Dendritic cell treated with granulocyte-macrophage colony-stimulating factor and Interleukin-4, amounts not matched to agents 40 ng/mL and 50 ng/mL, for 4 days (primary cell): ENCODE data around the gene SOD1.
"Not testable (repeated sequence)": the region's sequence is repeated elsewhere in the genome, so short reads cannot be mapped to it uniquely, and the experiment has no call there.

Experiments
- H3K27ac Mint-ChIP-seq: one replicate; pipeline ENCODE4 v1.8.0; 2022; ENCODE audit warnings: mild to moderate bottlenecking, mixed read lengths
- H3K27me3 Mint-ChIP-seq: one replicate; pipeline ENCODE4 v1.8.0; 2022; ENCODE audit warnings: mild to moderate bottlenecking, mixed read lengths
- H3K36me3 Mint-ChIP-seq: one replicate; pipeline ENCODE4 v1.8.0; 2022; ENCODE audit warnings: low read depth, mixed read lengths
- H3K4me1 Mint-ChIP-seq: one replicate; pipeline ENCODE4 v1.8.0; 2022; ENCODE audit warnings: low read depth, mixed read lengths
- H3K4me3 Mint-ChIP-seq: one replicate; pipeline ENCODE4 v1.8.0; 2022; ENCODE audit warnings: mild to moderate bottlenecking, moderate library complexity, mixed read lengths
- H3K9me3 Mint-ChIP-seq: one replicate; pipeline ENCODE4 v1.8.0; 2022; ENCODE audit warnings: mixed read lengths
- intact Hi-C: fragments of 100-400 bp; cut with micrococcal nuclease; formaldehyde crosslinking; loops from one replicate; pipeline ENCODE4 v1.15.0; 2022

Gene SOD1

DNA sequence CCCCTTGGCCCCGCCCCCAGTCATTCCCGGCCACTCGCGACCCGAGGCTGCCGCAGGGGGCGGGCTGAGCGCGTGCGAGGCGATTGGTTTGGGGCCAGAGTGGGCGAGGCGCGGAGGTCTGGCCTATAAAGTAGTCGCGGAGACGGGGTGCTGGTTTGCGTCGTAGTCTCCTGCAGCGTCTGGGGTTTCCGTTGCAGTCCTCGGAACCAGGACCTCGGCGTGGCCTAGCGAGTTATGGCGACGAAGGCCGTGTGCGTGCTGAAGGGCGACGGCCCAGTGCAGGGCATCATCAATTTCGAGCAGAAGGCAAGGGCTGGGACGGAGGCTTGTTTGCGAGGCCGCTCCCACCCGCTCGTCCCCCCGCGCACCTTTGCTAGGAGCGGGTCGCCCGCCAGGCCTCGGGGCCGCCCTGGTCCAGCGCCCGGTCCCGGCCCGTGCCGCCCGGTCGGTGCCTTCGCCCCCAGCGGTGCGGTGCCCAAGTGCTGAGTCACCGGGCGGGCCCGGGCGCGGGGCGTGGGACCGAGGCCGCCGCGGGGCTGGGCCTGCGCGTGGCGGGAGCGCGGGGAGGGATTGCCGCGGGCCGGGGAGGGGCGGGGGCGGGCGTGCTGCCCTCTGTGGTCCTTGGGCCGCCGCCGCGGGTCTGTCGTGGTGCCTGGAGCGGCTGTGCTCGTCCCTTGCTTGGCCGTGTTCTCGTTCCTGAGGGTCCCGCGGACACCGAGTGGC, at the start of gene SOD1:
TSS of gene SOD1 (plus strand) at position 158 of the 723 bp plus-strand sequence. CDS start at position 235, 77 bp downstream.
- H3K4me1 Mint-ChIP-seq = peaks cover 37% of the 10 kb centered on the region
- peak within 1 kb of the TSS; percentile 89 for H3K27ac Mint-ChIP-seq
- no peaks in the 10 kb centered on the region for H3K9me3 Mint-ChIP-seq
- peaks cover 8% of the 10 kb centered on the region for H3K27me3 Mint-ChIP-seq
- intact Hi-C loops = loop anchor here (1.0 kb wide), 1 partner anchor 73 kb away; the partner anchor contains the start of gene SCAF4
- H3K36me3 Mint-ChIP-seq = peaks cover 44% of the 10 kb centered on the region
- peak within 1 kb of the TSS; percentile 96 for H3K4me3 Mint-ChIP-seq

- Mint-ChIP-seq H3K27ac (no peak overlapping the region), H3K4me1 (peaks cover 12% of the 10 kb centered on the region), H3K27me3 (peaks cover 12% of the 10 kb centered on the region), H3K36me3 (no peaks in the 10 kb centered on the region), H3K4me3 (no peak overlapping the region), H3K9me3 (peaks cover 20% of the 10 kb centered on the region)
- intact Hi-C loops = no loop called here
Measured at GRCh38 chr21:31611445-31611844, 48.0 kb upstream of the SOD1 start.

DNA sequence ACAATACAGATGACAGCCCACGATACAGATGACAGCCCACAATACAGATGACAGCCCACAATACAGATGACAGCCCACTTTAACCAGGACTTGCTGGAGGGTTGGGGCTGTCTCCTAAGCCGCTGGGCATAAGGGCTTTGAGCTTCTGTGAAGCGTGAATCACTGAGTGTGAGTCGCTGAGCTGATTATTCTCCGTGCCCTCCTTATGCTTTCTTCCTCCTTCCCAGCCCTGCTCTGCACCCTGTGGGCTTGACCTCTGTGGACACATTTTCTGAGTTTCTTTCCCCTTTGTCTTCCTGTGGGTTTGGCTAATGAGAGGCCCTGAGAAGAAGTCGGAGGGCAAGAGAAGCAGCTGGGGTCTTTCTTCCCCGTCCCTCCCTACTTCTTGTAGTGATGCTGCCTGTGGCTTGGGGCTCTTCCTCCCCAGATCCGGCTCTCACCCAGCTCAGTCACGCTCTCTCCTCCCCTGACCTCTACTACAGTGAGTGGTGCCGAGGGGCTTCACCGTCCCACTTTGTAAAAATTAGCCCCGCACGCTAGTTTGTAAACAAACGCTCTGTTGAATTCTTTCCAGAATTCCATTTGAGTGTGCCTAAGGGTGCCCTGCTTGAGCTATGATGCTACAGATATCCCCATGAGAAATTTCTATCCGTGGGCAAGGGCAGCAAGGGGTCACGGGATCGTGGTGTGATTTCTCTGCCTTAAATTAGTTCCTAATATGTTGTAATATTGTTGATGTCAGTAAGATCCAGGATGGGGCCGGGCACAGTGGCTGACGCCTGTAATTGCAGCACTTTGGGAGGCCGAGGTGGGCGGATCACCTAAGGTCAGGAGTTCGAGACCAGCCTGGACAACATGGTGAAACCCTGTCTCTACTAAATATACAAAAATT, 46.4 kb upstream of the SOD1 start:
- peaks cover 12% of the 10 kb centered on the region for H3K27me3 Mint-ChIP-seq
- peak overlapping the region; percentile 45 for H3K27ac Mint-ChIP-seq
- peaks cover 12% of the 10 kb centered on the region for H3K4me1 Mint-ChIP-seq
- H3K36me3 Mint-ChIP-seq = no peaks in the 10 kb centered on the region
- intact Hi-C loops = no loop called here
- H3K4me3 Mint-ChIP-seq = peak overlapping the region; percentile 13
- peaks cover 20% of the 10 kb centered on the region for H3K9me3 Mint-ChIP-seq

- Mint-ChIP-seq H3K27me3 (peaks cover 10% of the 10 kb centered on the region), H3K27ac (no peak overlapping the region), H3K36me3 (no peaks in the 10 kb centered on the region), H3K4me1 (peaks cover 12% of the 10 kb centered on the region), H3K4me3 (no peak overlapping the region), H3K9me3 (peaks cover 28% of the 10 kb centered on the region)
- intact Hi-C loops = no loop called here
Measured at GRCh38 chr21:31614705-31615104, 44.8 kb upstream of the SOD1 start.

GRCh38 chr21:31616216-31616615, 43.3 kb upstream of the SOD1 start:
- peaks cover 20% of the 10 kb centered on the region for H3K9me3 Mint-ChIP-seq
- H3K4me1 Mint-ChIP-seq = peaks cover 12% of the 10 kb centered on the region
- peaks cover 10% of the 10 kb centered on the region for H3K27me3 Mint-ChIP-seq
- H3K27ac Mint-ChIP-seq = no peak overlapping the region
- H3K36me3 Mint-ChIP-seq = no peaks in the 10 kb centered on the region
- no peak overlapping the region for H3K4me3 Mint-ChIP-seq
- intact Hi-C loops = no loop called here

DNA sequence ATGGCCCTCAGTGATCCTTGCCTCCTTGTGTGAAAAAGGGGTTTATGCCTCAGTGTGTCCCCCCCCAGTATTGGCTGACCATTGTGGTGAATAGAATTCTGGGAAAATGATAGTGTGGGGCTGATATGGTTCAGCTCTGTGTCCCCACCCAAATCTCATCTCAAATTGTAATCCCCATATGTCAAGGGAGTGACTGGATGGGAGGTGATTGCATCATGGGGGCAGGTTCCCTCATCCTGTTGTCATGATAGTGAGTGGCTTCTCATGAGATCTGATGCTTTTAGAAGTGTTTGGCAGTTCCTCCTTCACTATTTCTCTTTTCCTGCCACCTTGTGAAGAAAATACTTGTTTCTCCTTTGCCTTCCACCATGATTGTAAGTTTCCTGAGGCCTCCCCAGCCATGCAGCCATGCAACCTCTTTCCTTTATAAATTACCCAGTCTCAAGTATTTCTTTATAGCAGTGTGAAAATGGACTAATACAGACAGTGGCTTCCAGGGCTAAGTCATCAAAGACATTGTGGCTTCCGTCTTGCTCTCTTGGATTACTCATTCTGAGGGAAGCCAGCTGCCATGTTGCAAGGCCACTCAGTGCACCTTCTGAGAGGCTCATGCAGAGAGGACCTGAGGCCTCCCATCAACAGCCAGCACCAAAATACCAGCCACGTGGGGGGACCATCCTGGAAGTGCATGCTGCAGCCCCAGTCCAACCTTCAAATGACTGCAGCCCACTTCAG, 40.6 kb upstream of the SOD1 start:
- no peak overlapping the region for H3K4me3 Mint-ChIP-seq
- H3K27me3 Mint-ChIP-seq = no peaks in the 10 kb centered on the region
- H3K9me3 Mint-ChIP-seq = peaks cover 8% of the 10 kb centered on the region
- peaks cover 6% of the 10 kb centered on the region for H3K4me1 Mint-ChIP-seq
- H3K27ac Mint-ChIP-seq = no peak overlapping the region
- no peaks in the 10 kb centered on the region for H3K36me3 Mint-ChIP-seq
- intact Hi-C loops = no loop called here

DNA sequence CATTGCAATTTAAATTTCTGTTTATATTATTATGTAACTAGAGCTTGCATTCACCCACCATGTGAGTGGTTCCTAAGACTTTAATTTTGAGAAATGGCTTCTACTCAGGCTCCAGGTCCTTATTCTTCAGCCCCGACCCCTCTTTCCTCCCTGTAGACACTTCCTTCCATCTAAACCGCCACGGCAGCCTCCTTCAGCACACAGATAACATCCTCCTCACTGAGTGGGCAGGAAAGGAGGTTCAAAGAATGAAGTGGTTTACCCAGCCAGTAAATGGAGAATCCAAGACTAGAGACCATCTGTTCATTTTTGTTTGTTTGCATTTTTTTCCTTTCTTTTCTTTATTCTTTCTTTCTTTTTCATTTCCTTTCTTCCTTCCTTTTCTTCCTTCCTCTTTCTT, 37.1 kb upstream of the SOD1 start:
- intact Hi-C loops = no loop called here
- Mint-ChIP-seq H3K4me1 (peaks cover 6% of the 10 kb centered on the region), H3K27ac (no peak overlapping the region), H3K27me3 (no peaks in the 10 kb centered on the region), H3K36me3 (no peaks in the 10 kb centered on the region), H3K4me3 (no peak overlapping the region), H3K9me3 (peaks cover 8% of the 10 kb centered on the region)

DNA sequence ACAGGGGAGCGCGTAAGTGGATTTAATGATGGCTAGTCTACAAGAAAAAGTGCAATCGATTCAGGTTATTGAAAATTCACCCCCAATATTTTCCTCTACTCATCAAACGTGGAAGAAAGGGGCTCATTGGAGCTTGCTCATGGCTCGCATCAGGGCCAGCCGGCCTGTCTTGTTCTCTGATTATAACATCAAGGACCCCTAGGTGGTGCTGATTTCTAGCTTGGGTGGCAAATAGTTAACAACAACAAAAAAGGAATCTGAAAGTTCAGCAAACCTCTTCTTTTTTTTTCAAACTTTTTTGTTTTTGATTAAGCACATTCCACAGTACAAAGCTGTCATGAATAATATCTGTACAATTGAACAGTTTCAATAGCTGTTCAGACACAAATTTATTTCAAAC, 35.8 kb upstream of the SOD1 start:
- peaks cover 7% of the 10 kb centered on the region for H3K9me3 Mint-ChIP-seq
- intact Hi-C loops = no loop called here
- H3K27me3 Mint-ChIP-seq = no peaks in the 10 kb centered on the region
- no peaks in the 10 kb centered on the region for H3K36me3 Mint-ChIP-seq
- H3K4me3 Mint-ChIP-seq = no peak overlapping the region
- peaks cover 6% of the 10 kb centered on the region for H3K4me1 Mint-ChIP-seq
- no peak overlapping the region for H3K27ac Mint-ChIP-seq

GRCh38 chr21:31624181-31624580, 35.3 kb upstream of the SOD1 start:
- peaks cover 6% of the 10 kb centered on the region for H3K4me1 Mint-ChIP-seq
- H3K27me3 Mint-ChIP-seq = no peaks in the 10 kb centered on the region
- H3K36me3 Mint-ChIP-seq = no peaks in the 10 kb centered on the region
- H3K9me3 Mint-ChIP-seq = peaks cover 2% of the 10 kb centered on the region
- no peak overlapping the region for H3K27ac Mint-ChIP-seq
- H3K4me3 Mint-ChIP-seq = no peak overlapping the region
- intact Hi-C loops = no loop called here

DNA sequence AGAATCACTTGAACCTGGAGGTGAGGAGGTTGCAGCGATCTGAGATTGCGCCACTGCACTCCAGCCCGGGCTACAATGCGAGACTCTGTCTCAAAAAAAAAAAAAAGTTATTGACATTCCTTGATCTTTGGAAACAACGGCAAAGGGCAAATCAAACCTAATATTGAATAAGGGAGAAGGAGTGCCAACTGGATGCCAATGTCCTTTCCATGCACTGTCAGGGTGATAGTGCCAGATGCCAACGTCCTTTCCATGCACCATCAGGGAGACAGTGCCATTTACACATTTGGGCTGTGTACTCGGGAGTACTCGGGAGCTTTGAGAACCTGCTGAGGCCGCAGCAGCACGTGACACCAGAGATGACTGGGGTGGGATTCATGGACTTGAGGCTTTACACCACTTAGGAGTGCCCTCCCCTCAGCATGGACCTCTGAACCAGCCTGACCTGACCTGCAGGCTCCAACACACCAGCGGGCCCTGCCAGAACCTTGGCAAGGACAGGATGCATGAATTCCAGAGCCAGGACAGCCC, 34.5 kb upstream of the SOD1 start:
- no peak overlapping the region for H3K27ac Mint-ChIP-seq
- H3K4me1 Mint-ChIP-seq = peaks cover 6% of the 10 kb centered on the region
- H3K4me3 Mint-ChIP-seq = no peak overlapping the region
- H3K9me3 Mint-ChIP-seq = no peaks in the 10 kb centered on the region
- intact Hi-C loops = no loop called here
- H3K36me3 Mint-ChIP-seq = no peaks in the 10 kb centered on the region
- no peaks in the 10 kb centered on the region for H3K27me3 Mint-ChIP-seq

- H3K36me3 Mint-ChIP-seq = no peaks in the 10 kb centered on the region
- intact Hi-C loops = no loop called here
- no peaks in the 10 kb centered on the region for H3K27me3 Mint-ChIP-seq
- H3K4me1 Mint-ChIP-seq = no peaks in the 10 kb centered on the region
- no peaks in the 10 kb centered on the region for H3K9me3 Mint-ChIP-seq
- H3K27ac Mint-ChIP-seq = no peak overlapping the region
- no peak overlapping the region for H3K4me3 Mint-ChIP-seq
Measured at GRCh38 chr21:31629972-31630711, 29.4 kb upstream of the SOD1 start.

GRCh38 chr21:31631881-31632280, 27.6 kb upstream of the SOD1 start:
- H3K36me3 Mint-ChIP-seq, intact Hi-C loops, H3K27me3 Mint-ChIP-seq: not testable (repeated sequence)

GRCh38 chr21:31634993-31635392, 24.5 kb upstream of the SOD1 start:
- Mint-ChIP-seq H3K27ac (no peak overlapping the region), H3K9me3 (peaks cover 8% of the 10 kb centered on the region), H3K36me3 (no peaks in the 10 kb centered on the region), H3K4me1 (no peaks in the 10 kb centered on the region), H3K27me3 (no peaks in the 10 kb centered on the region), H3K4me3 (no peak overlapping the region)
- intact Hi-C loops = no loop called here

More at GRCh38 chr21:31631881-31632280, 27.6 kb upstream of the SOD1 start:
- not testable (repeated sequence) for H3K4me1 Mint-ChIP-seq, H3K27ac Mint-ChIP-seq, H3K9me3 Mint-ChIP-seq, H3K4me3 Mint-ChIP-seq
